Upper lobe of right lung (tissue), 1 donor: ENCODE data around the gene ELN. TPM values are rescaled to one million over a fixed set of nuclear protein-coding genes. Genes with fewer than 3 reads are reported as not detected.
A peak's percentile ranks its signal among the peaks of the same experiment; 100 is the strongest.

ENCODE experiments used
- ATAC-seq: fragments of 200-7000 bp; cut with Tn5 transposase; one replicate; pipeline ENCODE4 v1.9.1; 2020; ENCODE audit warnings: mild to moderate bottlenecking, moderate library complexity
- DNase-seq: peaks from one replicate; pipeline ENCODE4 v3.0.0-alpha.2; 2020
- H3K27ac ChIP-seq: fragments of 200-600 bp; one replicate; pipeline ENCODE4 v1.8.0; 2022
- H3K27me3 ChIP-seq: fragments of 200-600 bp; one replicate; pipeline ENCODE4 v1.8.0; 2022; ENCODE audit warnings: mild to moderate bottlenecking
- H3K36me3 ChIP-seq: fragments of 200-600 bp; one replicate; pipeline ENCODE4 v1.8.0; 2022
- H3K4me1 ChIP-seq: fragments of 200-600 bp; one replicate; pipeline ENCODE4 v1.8.0; 2022
- H3K4me3 ChIP-seq: fragments of 200-600 bp; one replicate; pipeline ENCODE4 v1.8.0; 2022; ENCODE audit warnings: mild to moderate bottlenecking
- H3K9me3 ChIP-seq: fragments of 200-600 bp; one replicate; pipeline ENCODE4 v1.8.0; 2022
- intact Hi-C: fragments of 100-400 bp; cut with DNase I; formaldehyde crosslinking; loops from one replicate; pipeline ENCODE4 v1.11.0; 2022
- total RNA-seq: library from RNA; stranded (reverse); fragmentation: NEBNext Ultra II Directional; extraction: Animal tissue kit (Norgen Biotek cat#: 25700); gene quantifications from one replicate; pipeline ENCODE4 v1.2.1, GENCODE V29; 2021
- TF ChIP-seq, protein P1 (sequence below): fragments of 200-600 bp; IDR thresholded peaks from one replicate; pipeline ENCODE4 v1.8.0; 2022; ENCODE audit warnings: antibody characterized with exemption
- donor health status: DM: no; HTN: yes; CAD: no; lungs with severe emphysema.

The ELN gene
- total RNA-seq, 1 donor from 2014 or later: 231 TPM

GRCh38 chr7:74033372-74034311 lies 5.7 kb downstream of the ELN start:
- TF ChIP-seq, protein P1, sequence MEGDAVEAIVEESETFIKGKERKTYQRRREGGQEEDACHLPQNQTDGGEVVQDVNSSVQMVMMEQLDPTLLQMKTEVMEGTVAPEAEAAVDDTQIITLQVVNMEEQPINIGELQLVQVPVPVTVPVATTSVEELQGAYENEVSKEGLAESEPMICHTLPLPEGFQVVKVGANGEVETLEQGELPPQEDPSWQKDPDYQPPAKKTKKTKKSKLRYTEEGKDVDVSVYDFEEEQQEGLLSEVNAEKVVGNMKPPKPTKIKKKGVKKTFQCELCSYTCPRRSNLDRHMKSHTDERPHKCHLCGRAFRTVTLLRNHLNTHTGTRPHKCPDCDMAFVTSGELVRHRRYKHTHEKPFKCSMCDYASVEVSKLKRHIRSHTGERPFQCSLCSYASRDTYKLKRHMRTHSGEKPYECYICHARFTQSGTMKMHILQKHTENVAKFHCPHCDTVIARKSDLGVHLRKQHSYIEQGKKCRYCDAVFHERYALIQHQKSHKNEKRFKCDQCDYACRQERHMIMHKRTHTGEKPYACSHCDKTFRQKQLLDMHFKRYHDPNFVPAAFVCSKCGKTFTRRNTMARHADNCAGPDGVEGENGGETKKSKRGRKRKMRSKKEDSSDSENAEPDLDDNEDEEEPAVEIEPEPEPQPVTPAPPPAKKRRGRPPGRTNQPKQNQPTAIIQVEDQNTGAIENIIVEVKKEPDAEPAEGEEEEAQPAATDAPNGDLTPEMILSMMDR: no peak
- Histone ChIP-seq H3K27ac (peak overlapping the region; percentile 76), H3K36me3 (peaks cover 16% of the 10 kb centered on the region), H3K4me3 (peak overlapping the region; percentile 61), H3K27me3 (no peaks in the 10 kb centered on the region), H3K9me3 (no peaks in the 10 kb centered on the region), H3K4me1 (peaks cover 26% of the 10 kb centered on the region)
- DNase-seq (peak; percentile 78), ATAC-seq (peak; percentile 51)
- intact Hi-C loops: no loop called here

DNA sequence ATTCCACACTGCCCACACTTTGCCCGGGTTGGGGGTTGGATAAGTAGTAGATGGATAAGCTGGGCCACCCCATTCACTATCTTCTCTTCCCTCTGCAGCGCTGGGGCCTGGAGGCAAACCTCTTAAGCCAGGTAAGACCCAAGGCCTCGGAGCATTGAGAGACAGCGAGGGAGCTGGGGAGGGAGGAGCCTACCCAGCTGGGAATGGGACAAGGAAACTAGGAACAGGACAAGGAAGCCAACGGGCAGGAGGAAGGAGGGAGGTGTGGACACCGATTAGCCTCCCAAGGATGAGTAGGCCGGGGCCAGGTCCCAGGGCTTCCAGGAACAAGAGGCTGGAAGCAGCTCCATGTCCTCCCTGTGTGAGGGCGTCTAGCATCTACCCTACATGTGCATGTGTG lies 9.6 kb downstream of the ELN start:
- peaks cover 28% of the 10 kb centered on the region for H3K4me1 ChIP-seq
- H3K27me3 ChIP-seq: no peaks in the 10 kb centered on the region
- TF ChIP-seq, protein P1: no peak
- H3K9me3 ChIP-seq: no peaks in the 10 kb centered on the region
- no peak overlapping the region for H3K4me3 ChIP-seq
- no peak for DNase-seq
- peaks cover 41% of the 10 kb centered on the region for H3K36me3 ChIP-seq
- peak overlapping the region; percentile 37 for H3K27ac ChIP-seq
- ATAC-seq: no peak
- intact Hi-C loops: no loop called here

DNA sequence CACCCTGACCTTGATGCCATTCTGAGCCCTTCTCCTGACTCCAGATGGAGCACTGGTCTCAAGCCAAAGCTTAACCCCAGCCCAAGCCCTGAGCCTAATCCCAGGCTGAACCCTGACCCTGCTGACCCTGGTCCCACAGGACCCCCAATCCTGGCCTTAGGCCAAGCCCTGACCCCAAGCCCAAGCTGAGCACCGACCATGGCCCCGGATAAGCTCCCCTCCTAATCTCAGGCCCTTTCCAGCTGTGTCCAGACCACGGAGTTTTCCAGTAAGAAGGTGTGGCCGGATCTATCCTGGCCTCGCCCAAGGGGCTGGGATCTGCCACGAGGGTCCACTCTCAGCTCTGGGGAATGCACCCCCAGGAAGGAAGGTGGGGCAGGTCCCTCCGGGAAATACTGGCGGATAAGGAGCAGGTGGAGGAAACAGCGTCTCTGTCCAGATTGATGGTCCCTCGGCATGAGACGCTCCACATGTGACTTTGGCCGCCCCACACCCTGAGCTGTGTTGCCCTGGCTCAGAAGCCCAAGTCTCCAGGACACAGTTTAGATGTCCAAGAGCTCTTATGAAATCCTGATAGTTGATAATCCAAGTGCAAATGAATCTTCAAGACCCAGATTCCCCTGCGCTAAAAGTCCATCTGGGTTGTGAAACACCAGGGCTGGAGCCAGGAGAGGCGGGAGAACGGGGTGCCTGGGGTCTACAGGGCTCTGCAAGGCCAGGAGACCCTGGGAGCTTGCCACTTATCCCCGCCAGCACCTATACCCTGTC lies 10.4 kb downstream of the ELN start:
- TF ChIP-seq, protein P1: no peak
- no peak for ATAC-seq
- intact Hi-C loops: no loop called here
- Histone ChIP-seq H3K9me3 (no peaks in the 10 kb centered on the region), H3K27me3 (no peaks in the 10 kb centered on the region), H3K27ac (peak overlapping the region; percentile 37), H3K36me3 (peaks cover 41% of the 10 kb centered on the region), H3K4me3 (no peak overlapping the region), H3K4me1 (peaks cover 22% of the 10 kb centered on the region)
- DNase-seq: no peak

DNA sequence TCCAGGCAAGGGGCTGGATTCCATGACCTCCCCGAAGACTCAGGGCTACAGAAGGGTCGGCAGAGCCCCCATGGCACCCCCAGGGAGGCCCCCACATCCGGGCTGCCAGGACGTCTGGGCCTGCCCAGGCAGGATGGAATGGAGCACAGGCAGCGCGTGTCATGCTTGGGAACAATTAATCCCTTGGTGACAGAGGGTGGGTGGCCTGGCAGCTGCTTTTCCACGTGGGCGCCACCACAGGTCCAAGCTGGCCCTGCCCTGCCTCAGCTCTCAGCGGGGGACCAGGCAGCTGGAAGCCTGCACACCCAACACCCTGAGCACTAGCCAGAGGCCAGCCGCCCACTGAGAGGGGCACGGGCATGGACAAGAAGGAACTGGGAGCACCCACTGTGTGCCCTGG lies 11.4 kb downstream of the ELN start:
- Histone ChIP-seq H3K36me3 (peaks cover 41% of the 10 kb centered on the region), H3K27me3 (no peaks in the 10 kb centered on the region), H3K9me3 (no peaks in the 10 kb centered on the region), H3K4me3 (no peak overlapping the region), H3K4me1 (peaks cover 15% of the 10 kb centered on the region), H3K27ac (peak overlapping the region; percentile 30)
- intact Hi-C loops: no loop called here
- no peak for ATAC-seq
- TF ChIP-seq, protein P1: no peak
- no peak for DNase-seq

DNA sequence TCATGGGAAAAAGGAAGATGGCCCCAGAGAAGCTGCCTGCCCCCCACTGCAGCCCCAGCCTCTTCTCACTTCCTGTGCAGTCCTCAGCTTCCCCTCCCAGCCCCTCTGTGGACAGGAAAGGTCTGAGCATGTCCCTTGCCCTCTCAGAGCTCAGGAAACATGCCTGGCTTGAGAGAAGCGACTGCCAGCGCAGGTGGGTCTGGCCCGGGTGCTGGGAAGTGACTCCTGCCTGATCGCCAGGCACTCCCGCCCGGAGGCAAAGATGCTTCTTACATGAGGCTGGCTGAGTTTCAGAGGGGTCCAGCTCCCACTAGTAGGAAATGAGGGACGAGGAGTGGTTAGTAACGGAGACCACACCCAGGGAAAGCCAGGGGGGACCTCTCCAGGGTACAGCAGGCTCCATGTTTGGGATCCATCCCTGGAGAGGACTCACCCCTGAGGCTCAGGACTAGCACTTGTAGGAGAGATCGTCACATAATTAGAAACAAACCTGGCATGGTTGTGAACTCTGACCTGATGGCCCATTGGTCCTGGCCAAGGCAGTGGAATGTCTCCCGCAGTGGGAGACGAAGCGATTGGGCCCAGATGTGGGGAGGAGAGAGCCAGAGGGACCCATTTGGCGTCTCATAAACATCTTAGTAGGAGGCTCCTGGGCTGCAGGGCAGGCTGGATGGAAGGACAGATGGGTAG lies 12.3 kb downstream of the ELN start:
- DNase-seq (no peak), ATAC-seq (no peak)
- Histone ChIP-seq H3K4me3 (no peak overlapping the region), H3K27ac (peak overlapping the region; percentile 30), H3K4me1 (peaks cover 15% of the 10 kb centered on the region), H3K27me3 (no peaks in the 10 kb centered on the region), H3K9me3 (no peaks in the 10 kb centered on the region), H3K36me3 (peaks cover 47% of the 10 kb centered on the region)
- TF ChIP-seq, protein P1: no peak
- intact Hi-C loops: no loop called here
